SK-N-SH (cell line): ENCODE data around the gene MKRN1. TPM values are rescaled to one million over a fixed set of nuclear protein-coding genes. Genes with fewer than 3 reads are reported as not detected.

Experiments
- CTCF ChIA-PET: fragments of 300-600, 350-600 bp; formaldehyde crosslinking; extraction: SDS; loops from one replicate; lab custom pipeline; 2021; lab: Yijun Ruan, JAX
- POLR2A ChIA-PET: fragments of 350-600 bp; sonication (Branson Sonifier 250); formaldehyde crosslinking; extraction: SDS; loops from one replicate; lab custom pipeline; 2020; ENCODE audit warnings: antibody characterized with exemption, inconsistent platforms; lab: Yijun Ruan, JAX
- DNase-seq: peaks from one replicate; pipeline ENCODE4 v3.0.0; 2012
- H2AFZ ChIP-seq: fragments of 200-600 bp; sonication (generic); 2 replicates; pipeline ENCODE4 v1.8.1; 2016; ENCODE audit warnings: antibody characterized with exemption, mild to moderate bottlenecking, low read depth
- H3F3A ChIP-seq: fragments of 200-600 bp; sonication (generic); replicated peaks from 2 replicates; pipeline ENCODE3; 2016; ENCODE audit warnings: antibody characterized with exemption, mild to moderate bottlenecking; ENCODE audit not compliant: insufficient read depth
- H3K27ac ChIP-seq, 2 experiments: fragments of 200-500 bp in 1 of 2; fragments of 200-600 bp in 1 of 2; sonication (Bioruptor generic) in 1 of 2; sonication (generic), shearing (Covaris generic) in 1 of 2; 2 replicates each; pipeline versions ENCODE4 v1.5.1 to v1.6.1; 2014 to 2016; ENCODE audit warnings: low read depth in 2 of 2, inconsistent platforms in 1 of 2, low read length in 1 of 2, mild to moderate bottlenecking in 1 of 2, mixed read lengths in 1 of 2
- H3K27me3 ChIP-seq: fragments of 200-600 bp; sonication (generic), shearing (Covaris generic); 2 replicates; pipeline ENCODE4 v1.6.1; 2016; ENCODE audit warnings: mixed run types; ENCODE audit not compliant: insufficient read depth
- H3K36me3 ChIP-seq, 2 experiments: fragments of 200-500 bp in 1 of 2; fragments of 200-600 bp in 1 of 2; sonication (Bioruptor generic) in 1 of 2; sonication (generic) in 1 of 2; replicated peaks in 1 of 2; 2 replicates each; pipeline versions ENCODE3 to v1.5.1; 2014 to 2016; ENCODE audit warnings: low read length in 1 of 2, mild to moderate bottlenecking in 1 of 2; ENCODE audit not compliant: insufficient read depth in 2 of 2, control insufficient read depth in 1 of 2
- H3K4me1 ChIP-seq, 2 experiments: fragments of 200-500 bp in 1 of 2; fragments of 200-600 bp in 1 of 2; sonication (Bioruptor generic) in 1 of 2; sonication (generic), shearing (Covaris generic) in 1 of 2; 2 replicates each; pipeline versions ENCODE4 v1.5.1 to v1.6.1; 2014 to 2016; ENCODE audit warnings: low read depth in 1 of 2, low read length in 1 of 2, mixed run types in 1 of 2; ENCODE audit not compliant: insufficient read depth in 2 of 2, control insufficient read depth in 1 of 2
- H3K4me2 ChIP-seq: fragments of 200-600 bp; sonication (generic), shearing (Covaris generic); 2 replicates; pipeline ENCODE4 v1.6.1; 2017; ENCODE audit warnings: mixed run types
- H3K4me3 ChIP-seq, 2 experiments: fragments of 200-500 bp in 1 of 2; fragments of 200-600 bp in 1 of 2; sonication (Bioruptor generic) in 1 of 2; sonication (generic), shearing (Covaris generic) in 1 of 2; 2 replicates each; pipeline versions ENCODE4 v1.5.1 to v1.8.1; 2014 to 2016; ENCODE audit warnings: low read depth in 2 of 2, inconsistent platforms in 1 of 2, low read length in 1 of 2, mild to moderate bottlenecking in 1 of 2, mixed read lengths in 1 of 2, moderate library complexity in 1 of 2
- H3K79me2 ChIP-seq: fragments of 200-600 bp; sonication (generic); 2 replicates; pipeline ENCODE4 v1.8.1; 2017; ENCODE audit warnings: mild to moderate bottlenecking; ENCODE audit not compliant: insufficient read depth
- H3K9ac ChIP-seq: fragments of 200-600 bp; sonication (generic); 2 replicates; pipeline ENCODE4 v1.6.1; 2017; ENCODE audit warnings: mixed run types
- H3K9me2 ChIP-seq: fragments of 200-600 bp; sonication (generic); 2 replicates; pipeline ENCODE4 v1.6.1; 2017; ENCODE audit warnings: mixed run types
- H3K9me3 ChIP-seq: fragments of 200-600 bp; sonication (generic); 2 replicates; pipeline ENCODE4 v1.6.1; 2017; ENCODE audit warnings: mixed run types, mild to moderate bottlenecking, moderate library complexity
- H4K20me1 ChIP-seq: fragments of 200-600 bp; sonication (generic); 2 replicates; pipeline ENCODE4 v1.6.1; 2017; ENCODE audit warnings: mild to moderate bottlenecking, mixed run types; ENCODE audit not compliant: insufficient read depth
- FOSL2 ChIP-seq: IDR thresholded peaks from 2 replicates; pipeline ENCODE4 v1.4.0; 2012; ENCODE audit warnings: low read depth, mild to moderate bottlenecking, moderate library complexity, borderline replicate concordance
- FOXJ3 ChIP-seq: sonication (generic); formaldehyde crosslinking; IDR thresholded peaks from 2 replicates; pipeline ENCODE4 v1.5.1; 2020; ENCODE audit warnings: mild to moderate bottlenecking, missing genetic modification reagents
- FOXM1 ChIP-seq: IDR thresholded peaks from 2 replicates; pipeline ENCODE4 v1.4.0; 2012; ENCODE audit warnings: low read depth, mild to moderate bottlenecking
- GATA2 ChIP-seq: sonication (generic); formaldehyde crosslinking; IDR thresholded peaks from 2 replicates; pipeline ENCODE4 v1.5.0; 2020; ENCODE audit warnings: mild to moderate bottlenecking, missing genetic modification reagents
- JUND ChIP-seq: IDR thresholded peaks from 2 replicates; pipeline ENCODE4 v1.4.0; 2012
- MXI1 ChIP-seq: IDR thresholded peaks from 2 replicates; pipeline ENCODE4 v1.6.1; 2012; ENCODE audit warnings: mild to moderate bottlenecking, low read depth, low read length, improper control_type of control experiment
- NFIC ChIP-seq: IDR thresholded peaks from 2 replicates; pipeline ENCODE4 v1.4.0; 2012; ENCODE audit warnings: borderline replicate concordance
- RAD21 ChIP-seq: IDR thresholded peaks from 2 replicates; pipeline ENCODE4 v1.6.1; 2012; ENCODE audit warnings: mild to moderate bottlenecking, low read length
- RCOR1 ChIP-seq: fragments of 150-350 bp; IDR thresholded peaks from 2 replicates; pipeline ENCODE4 v1.6.1; 2017; ENCODE audit warnings: antibody characterized with exemption, low read length
- RXRA ChIP-seq: IDR thresholded peaks from 2 replicates; pipeline ENCODE4 v1.4.0; 2012; ENCODE audit warnings: low read depth, mild to moderate bottlenecking, borderline replicate concordance
- TAF1 ChIP-seq: IDR thresholded peaks from 2 replicates; pipeline ENCODE4 v1.6.1; 2012; ENCODE audit warnings: low read depth, mild to moderate bottlenecking, low read length, moderate library complexity, borderline replicate concordance
- TCF12 ChIP-seq: IDR thresholded peaks from 2 replicates; pipeline ENCODE4 v1.4.0; 2012
- YY1 ChIP-seq: IDR thresholded peaks from 2 replicates; pipeline ENCODE4 v1.4.0; 2012; ENCODE audit warnings: low read depth, mild to moderate bottlenecking
- WGBS: methylation state at CpG from one replicate; pipeline ENCODE4 v1.1.6; 2017; ENCODE audit warnings: low lambda C conversion rate; 5-methylcytosine and 5-hydroxymethylcytosine counted together
- polyA plus RNA-seq, 3 experiments: library from polyadenylated mRNA; depleted of rRNA; stranded (reverse); fragments of >200 nt; gene quantifications; 2 replicates each; pipeline ENCODE4 v1.2.3, GENCODE V29; 2012
- TF ChIP-seq, protein P1 (sequence below): IDR thresholded peaks from 2 replicates; pipeline ENCODE4 v1.4.0; 2012; ENCODE audit warnings: low read depth, borderline replicate concordance
- TF ChIP-seq, protein P2 (sequence below): fragments of 150-350 bp; IDR thresholded peaks from 2 replicates; pipeline ENCODE4 v1.6.1; 2017; ENCODE audit warnings: antibody characterized with exemption, low read length, low read depth, borderline replicate concordance
- TF ChIP-seq, protein P3 (sequence below): fragments of 200-600 bp; sonication (generic); IDR thresholded peaks from 2 replicates; pipeline ENCODE4 v1.6.1; 2017; ENCODE audit warnings: antibody characterized with exemption, mild to moderate bottlenecking, moderate library complexity
- TF ChIP-seq, protein P4 (sequence below): IDR thresholded peaks from 2 replicates; pipeline ENCODE4; 2012
- TF ChIP-seq, protein P5 (sequence below): IDR thresholded peaks from 2 replicates; pipeline ENCODE4 v1.4.0; 2012; ENCODE audit warnings: low read depth
- TF ChIP-seq, protein P6 (sequence below): IDR thresholded peaks from 2 replicates; pipeline ENCODE4 v1.4.0; 2012; ENCODE audit warnings: low read depth, borderline replicate concordance

Gene MKRN1
- polyA plus RNA-seq, 1 of the 3 experiments (the other 2 are of a cell fraction): 53.5 TPM

DNA sequence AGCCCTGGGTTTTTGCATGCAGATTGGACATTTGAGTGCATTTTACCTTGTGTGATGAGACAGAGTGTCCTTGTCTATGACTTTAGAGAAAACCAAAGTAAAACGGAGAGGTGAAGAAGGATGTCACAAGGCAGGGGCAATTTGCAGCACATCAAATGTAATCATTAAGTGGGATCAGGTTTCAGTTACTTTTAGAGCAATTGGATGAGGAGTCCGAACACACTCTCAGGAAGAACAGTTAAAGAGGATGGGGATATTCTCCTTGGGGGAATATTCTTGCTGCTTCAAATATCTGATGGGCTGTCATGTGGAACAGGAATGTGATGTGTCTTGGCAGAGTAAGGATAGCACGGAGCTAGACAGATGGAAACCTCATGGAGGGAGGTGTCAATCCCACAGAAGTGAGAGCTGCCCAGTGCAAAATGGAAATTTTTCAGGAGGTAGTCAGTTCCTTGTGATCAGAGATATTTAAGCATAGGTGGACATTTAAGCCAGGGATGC lies 74.7 kb downstream of the MKRN1 start:
- H3K9me3 ChIP-seq: no peaks in the 10 kb centered on the region
- DNase-seq: no peak
- no peak overlapping the region for H3K9ac ChIP-seq
- H3K27me3 ChIP-seq: peaks cover 21% of the 10 kb centered on the region
- H3K9me2 ChIP-seq: no peaks in the 10 kb centered on the region
- H3K27ac ChIP-seq: no peak overlapping the region
- H2AFZ ChIP-seq: no peak overlapping the region
- H4K20me1 ChIP-seq: no peaks in the 10 kb centered on the region
- 46% methylated on average over 3 of the region's 3 CpGs for WGBS
- H3K4me2 ChIP-seq: no peak overlapping the region
- CTCF ChIA-PET: interaction anchor here (1.0 kb wide), 1 partner anchor 79 kb away, joined by 3 read pairs; no protein-coding TSS in a partner anchor
- H3K4me3 ChIP-seq: no peak overlapping the region
- POLR2A ChIA-PET: no interaction called here
- H3F3A ChIP-seq: peaks cover 4% of the 10 kb centered on the region
- TF ChIP-seq, protein P1, sequence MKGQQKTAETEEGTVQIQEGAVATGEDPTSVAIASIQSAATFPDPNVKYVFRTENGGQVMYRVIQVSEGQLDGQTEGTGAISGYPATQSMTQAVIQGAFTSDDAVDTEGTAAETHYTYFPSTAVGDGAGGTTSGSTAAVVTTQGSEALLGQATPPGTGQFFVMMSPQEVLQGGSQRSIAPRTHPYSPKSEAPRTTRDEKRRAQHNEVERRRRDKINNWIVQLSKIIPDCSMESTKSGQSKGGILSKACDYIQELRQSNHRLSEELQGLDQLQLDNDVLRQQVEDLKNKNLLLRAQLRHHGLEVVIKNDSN: no peak
- TF ChIP-seq, protein P2, sequence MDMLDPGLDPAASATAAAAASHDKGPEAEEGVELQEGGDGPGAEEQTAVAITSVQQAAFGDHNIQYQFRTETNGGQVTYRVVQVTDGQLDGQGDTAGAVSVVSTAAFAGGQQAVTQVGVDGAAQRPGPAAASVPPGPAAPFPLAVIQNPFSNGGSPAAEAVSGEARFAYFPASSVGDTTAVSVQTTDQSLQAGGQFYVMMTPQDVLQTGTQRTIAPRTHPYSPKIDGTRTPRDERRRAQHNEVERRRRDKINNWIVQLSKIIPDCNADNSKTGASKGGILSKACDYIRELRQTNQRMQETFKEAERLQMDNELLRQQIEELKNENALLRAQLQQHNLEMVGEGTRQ: no peak
- TF ChIP-seq, protein P3, sequence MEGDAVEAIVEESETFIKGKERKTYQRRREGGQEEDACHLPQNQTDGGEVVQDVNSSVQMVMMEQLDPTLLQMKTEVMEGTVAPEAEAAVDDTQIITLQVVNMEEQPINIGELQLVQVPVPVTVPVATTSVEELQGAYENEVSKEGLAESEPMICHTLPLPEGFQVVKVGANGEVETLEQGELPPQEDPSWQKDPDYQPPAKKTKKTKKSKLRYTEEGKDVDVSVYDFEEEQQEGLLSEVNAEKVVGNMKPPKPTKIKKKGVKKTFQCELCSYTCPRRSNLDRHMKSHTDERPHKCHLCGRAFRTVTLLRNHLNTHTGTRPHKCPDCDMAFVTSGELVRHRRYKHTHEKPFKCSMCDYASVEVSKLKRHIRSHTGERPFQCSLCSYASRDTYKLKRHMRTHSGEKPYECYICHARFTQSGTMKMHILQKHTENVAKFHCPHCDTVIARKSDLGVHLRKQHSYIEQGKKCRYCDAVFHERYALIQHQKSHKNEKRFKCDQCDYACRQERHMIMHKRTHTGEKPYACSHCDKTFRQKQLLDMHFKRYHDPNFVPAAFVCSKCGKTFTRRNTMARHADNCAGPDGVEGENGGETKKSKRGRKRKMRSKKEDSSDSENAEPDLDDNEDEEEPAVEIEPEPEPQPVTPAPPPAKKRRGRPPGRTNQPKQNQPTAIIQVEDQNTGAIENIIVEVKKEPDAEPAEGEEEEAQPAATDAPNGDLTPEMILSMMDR: no peak
- TF ChIP-seq, protein P4, sequence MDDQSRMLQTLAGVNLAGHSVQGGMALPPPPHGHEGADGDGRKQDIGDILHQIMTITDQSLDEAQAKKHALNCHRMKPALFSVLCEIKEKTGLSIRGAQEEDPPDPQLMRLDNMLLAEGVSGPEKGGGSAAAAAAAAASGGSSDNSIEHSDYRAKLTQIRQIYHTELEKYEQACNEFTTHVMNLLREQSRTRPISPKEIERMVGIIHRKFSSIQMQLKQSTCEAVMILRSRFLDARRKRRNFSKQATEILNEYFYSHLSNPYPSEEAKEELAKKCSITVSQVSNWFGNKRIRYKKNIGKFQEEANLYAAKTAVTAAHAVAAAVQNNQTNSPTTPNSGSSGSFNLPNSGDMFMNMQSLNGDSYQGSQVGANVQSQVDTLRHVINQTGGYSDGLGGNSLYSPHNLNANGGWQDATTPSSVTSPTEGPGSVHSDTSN: no peak
- no peak for TF ChIP-seq JUND
- no peak for TF ChIP-seq TCF12
- no peak for TF ChIP-seq RCOR1
- no peak for TF ChIP-seq RXRA
- TF ChIP-seq MXI1: no peak
- TF ChIP-seq GATA2 (CRISPR knock-in tag): no peak
- no peak for TF ChIP-seq FOXJ3 (CRISPR knock-in tag)
- TF ChIP-seq FOSL2: no peak
- TF ChIP-seq, protein P5, sequence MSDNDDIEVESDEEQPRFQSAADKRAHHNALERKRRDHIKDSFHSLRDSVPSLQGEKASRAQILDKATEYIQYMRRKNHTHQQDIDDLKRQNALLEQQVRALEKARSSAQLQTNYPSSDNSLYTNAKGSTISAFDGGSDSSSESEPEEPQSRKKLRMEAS: no peak
- no peak for TF ChIP-seq NFIC
- no peak for TF ChIP-seq TAF1
- TF ChIP-seq RAD21: no peak
- TF ChIP-seq FOXM1: no peak
- no peak for TF ChIP-seq YY1
- TF ChIP-seq, protein P6, sequence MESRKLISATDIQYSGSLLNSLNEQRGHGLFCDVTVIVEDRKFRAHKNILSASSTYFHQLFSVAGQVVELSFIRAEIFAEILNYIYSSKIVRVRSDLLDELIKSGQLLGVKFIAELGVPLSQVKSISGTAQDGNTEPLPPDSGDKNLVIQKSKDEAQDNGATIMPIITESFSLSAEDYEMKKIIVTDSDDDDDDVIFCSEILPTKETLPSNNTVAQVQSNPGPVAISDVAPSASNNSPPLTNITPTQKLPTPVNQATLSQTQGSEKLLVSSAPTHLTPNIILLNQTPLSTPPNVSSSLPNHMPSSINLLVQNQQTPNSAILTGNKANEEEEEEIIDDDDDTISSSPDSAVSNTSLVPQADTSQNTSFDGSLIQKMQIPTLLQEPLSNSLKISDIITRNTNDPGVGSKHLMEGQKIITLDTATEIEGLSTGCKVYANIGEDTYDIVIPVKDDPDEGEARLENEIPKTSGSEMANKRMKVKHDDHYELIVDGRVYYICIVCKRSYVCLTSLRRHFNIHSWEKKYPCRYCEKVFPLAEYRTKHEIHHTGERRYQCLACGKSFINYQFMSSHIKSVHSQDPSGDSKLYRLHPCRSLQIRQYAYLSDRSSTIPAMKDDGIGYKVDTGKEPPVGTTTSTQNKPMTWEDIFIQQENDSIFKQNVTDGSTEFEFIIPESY: no peak
- H3K36me3 ChIP-seq: no peaks in the 10 kb centered on the region
- H3K4me1 ChIP-seq: no peaks in the 10 kb centered on the region
- no peaks in the 10 kb centered on the region for H3K79me2 ChIP-seq
